WTC11 (cell line): ENCODE measurements around the gene SLC1A3. TPM values are rescaled to one million over a fixed set of nuclear protein-coding genes. Genes with fewer than 3 reads are reported as not detected.

ENCODE experiments used
- ATAC-seq: fragments of 200-7000 bp; cut with Tn5 transposase; 2 replicates; pipeline ENCODE4 v1.10.0; 2021; ENCODE audit warnings: mild to moderate bottlenecking, moderate library complexity
- CTCF ChIA-PET: fragments of 300-600 bp; sonication (Branson Sonifier 250); formaldehyde crosslinking; loops from one replicate; lab custom pipeline; 2021; ENCODE audit warnings: antibody characterized with exemption; lab: Charles Lee
- POLR2A ChIA-PET: fragments of 350-600 bp; sonication (Branson Sonifier 250); formaldehyde crosslinking; loops from one replicate; lab custom pipeline; 2021; ENCODE audit warnings: antibody characterized with exemption; lab: Charles Lee
- DNase-seq: peaks from one replicate; pipeline ENCODE4 v3.0.0; 2021; ENCODE audit warnings: low spot score
- H3K27ac Mint-ChIP-seq: 2 replicates; pipeline ENCODE4 v1.8.0; 2021; ENCODE audit warnings: mixed read lengths
- H3K27me3 Mint-ChIP-seq: 2 replicates; pipeline ENCODE4 v1.8.0; 2021; ENCODE audit warnings: low read depth, mild to moderate bottlenecking, moderate library complexity, mixed read lengths
- H3K36me3 Mint-ChIP-seq: 2 replicates; pipeline ENCODE4 v1.8.0; 2021; ENCODE audit warnings: mixed read lengths
- H3K4me1 Mint-ChIP-seq: 2 replicates; pipeline ENCODE4 v1.8.0; 2022; ENCODE audit warnings: mixed read lengths
- H3K4me3 Mint-ChIP-seq: 2 replicates; pipeline ENCODE4 v1.8.0; 2021; ENCODE audit warnings: mild to moderate bottlenecking, moderate library complexity, mixed read lengths
- H3K9me3 Mint-ChIP-seq: 2 replicates; pipeline ENCODE4 v1.8.0; 2021; ENCODE audit warnings: mixed read lengths
- AR ChIP-seq: fragments of 250-450 bp; sonication (Bioruptor Pico); IDR thresholded peaks from 2 replicates; pipeline ENCODE4 v1.9.0; 2021; ENCODE audit warnings: mild to moderate bottlenecking
- ATF2 ChIP-seq: sonication (generic); formaldehyde crosslinking; IDR thresholded peaks from 2 replicates; pipeline ENCODE4 v1.8.1; 2022; ENCODE audit warnings: low read depth, missing genetic modification reagents, borderline replicate concordance
- CBFB ChIP-seq: sonication (generic); formaldehyde crosslinking; IDR thresholded peaks from 2 replicates; pipeline ENCODE4 v1.8.1; 2022; ENCODE audit warnings: mild to moderate bottlenecking, low read depth, missing genetic modification reagents
- CREM ChIP-seq: sonication (generic); formaldehyde crosslinking; IDR thresholded peaks from 2 replicates; pipeline ENCODE4 v1.8.1; 2022; ENCODE audit warnings: mild to moderate bottlenecking, missing genetic modification reagents, moderate library complexity
- E2F1 ChIP-seq: sonication (generic); formaldehyde crosslinking; IDR thresholded peaks from 2 replicates; pipeline ENCODE4 v1.8.0; 2022; ENCODE audit warnings: mild to moderate bottlenecking, missing genetic modification reagents
- ERG ChIP-seq: fragments of 250-450 bp; sonication (Bioruptor Pico); IDR thresholded peaks from 2 replicates; pipeline ENCODE4 v1.8.0; 2021; ENCODE audit warnings: mild to moderate bottlenecking
- FOXK1 ChIP-seq: sonication (generic); formaldehyde crosslinking; IDR thresholded peaks from 2 replicates; pipeline ENCODE4 v1.8.0; 2022; ENCODE audit warnings: mild to moderate bottlenecking, moderate library complexity, missing genetic modification reagents
- GABPB1 ChIP-seq: sonication (generic); formaldehyde crosslinking; IDR thresholded peaks from 2 replicates; pipeline ENCODE4 v1.8.1; 2023; ENCODE audit warnings: mild to moderate bottlenecking, missing genetic modification reagents
- HMGA2 ChIP-seq: fragments of 250-450 bp; sonication (Bioruptor Pico); IDR thresholded peaks from 2 replicates; pipeline ENCODE4 v1.4.0; 2021; ENCODE audit warnings: mild to moderate bottlenecking, moderate library complexity
- JUN ChIP-seq: sonication (generic); formaldehyde crosslinking; IDR thresholded peaks from 2 replicates; pipeline ENCODE4 v1.8.0; 2023; ENCODE audit warnings: mild to moderate bottlenecking, missing genetic modification reagents
- NR1H2 ChIP-seq: sonication (generic); formaldehyde crosslinking; IDR thresholded peaks from 2 replicates; pipeline ENCODE4 v1.9.0; 2021; ENCODE audit warnings: mild to moderate bottlenecking, moderate library complexity, missing genetic modification reagents
- RORB ChIP-seq: fragments of 250-450 bp; sonication (Bioruptor Pico); IDR thresholded peaks from 2 replicates; pipeline ENCODE4 v1.9.0; 2021; ENCODE audit warnings: mild to moderate bottlenecking
- SMAD4 ChIP-seq: sonication (generic); formaldehyde crosslinking; IDR thresholded peaks from 2 replicates; pipeline ENCODE4 v1.8.0; 2022; ENCODE audit warnings: mild to moderate bottlenecking, missing genetic modification reagents
- STAT6 ChIP-seq: sonication (generic); formaldehyde crosslinking; conservative IDR thresholded peaks from 2 replicates; pipeline ENCODE4 v1.8.1; 2023; ENCODE audit warnings: mild to moderate bottlenecking, low read depth, missing genetic modification reagents, moderate library complexity
- TCF7 ChIP-seq: sonication (generic); formaldehyde crosslinking; IDR thresholded peaks from 2 replicates; pipeline ENCODE4 v1.8.0; 2022; ENCODE audit warnings: mild to moderate bottlenecking, low read depth, missing genetic modification reagents, moderate library complexity
- TEAD1 ChIP-seq: sonication (generic); formaldehyde crosslinking; IDR thresholded peaks from 2 replicates; pipeline ENCODE4 v1.8.0; 2022; ENCODE audit warnings: mild to moderate bottlenecking, missing genetic modification reagents
- TEAD4 ChIP-seq: sonication (generic); formaldehyde crosslinking; IDR thresholded peaks from 2 replicates; pipeline ENCODE4 v1.8.0; 2022; ENCODE audit warnings: mild to moderate bottlenecking, missing genetic modification reagents
- ZBTB21 ChIP-seq: sonication (generic); formaldehyde crosslinking; IDR thresholded peaks from 2 replicates; pipeline ENCODE4 v1.8.1; 2023; ENCODE audit warnings: mild to moderate bottlenecking, missing genetic modification reagents, borderline replicate concordance
- ZMAT4 ChIP-seq: fragments of 250-450 bp; sonication (Bioruptor Pico); IDR thresholded peaks from 2 replicates; pipeline ENCODE4 v1.9.0; 2021; ENCODE audit warnings: mild to moderate bottlenecking
- ZNF219 ChIP-seq: sonication (generic); formaldehyde crosslinking; IDR thresholded peaks from 2 replicates; pipeline ENCODE4 v1.8.0; 2023; ENCODE audit warnings: missing genetic modification reagents, mild to moderate bottlenecking, borderline replicate concordance
- ZNF532 ChIP-seq: fragments of 250-450 bp; sonication (Bioruptor Pico); IDR thresholded peaks from 2 replicates; pipeline ENCODE4 v1.9.0; 2021; ENCODE audit warnings: mild to moderate bottlenecking, borderline replicate concordance
- ZNF671 ChIP-seq: fragments of 250-450 bp; sonication (Bioruptor Pico); IDR thresholded peaks from 2 replicates; pipeline ENCODE4 v1.8.0; 2021; ENCODE audit warnings: mild to moderate bottlenecking
- total RNA-seq: library from RNA; stranded (reverse); gene quantifications from 3 replicates; pipeline ENCODE4 v1.2.3, GENCODE V29; 2021

SLC1A3 gene
- total RNA-seq, 1 experiment from 2014 or later: 77.9 TPM

- TF ChIP-seq ATF2 (no peak), ZNF671 (CRISPR knock-in tag) (no peak), CREM (CRISPR knock-in tag) (no peak), TEAD4 (no peak), NR1H2 (no peak), ZNF219 (CRISPR knock-in tag) (no peak)
Observed at GRCh38 chr5:36631620-36632362, 25.4 kb downstream of the SLC1A3 start (continued).

GRCh38 chr5:36632363-36632664 lies 25.9 kb downstream of the SLC1A3 start:
- Mint-ChIP-seq H3K4me1 (peaks cover 14% of the 10 kb centered on the region), H3K27me3 (no peaks in the 10 kb centered on the region), H3K9me3 (no peaks in the 10 kb centered on the region), H3K36me3 (peaks cover 61% of the 10 kb centered on the region), H3K4me3 (no peak overlapping the region), H3K27ac (no peak overlapping the region)
- DNase-seq (no peak), ATAC-seq (no peak)
- no peak for TF ChIP-seq ZBTB21 (CRISPR knock-in tag)
- TF ChIP-seq HMGA2 (CRISPR knock-in tag): no peak
- TF ChIP-seq JUN (CRISPR knock-in tag): no peak
- TF ChIP-seq ZMAT4 (CRISPR knock-in tag): no peak
- TF ChIP-seq RORB (CRISPR knock-in tag): no peak
- TF ChIP-seq CBFB: no peak
- no peak for TF ChIP-seq SMAD4 (CRISPR knock-in tag)
- no peak for TF ChIP-seq FOXK1 (CRISPR knock-in tag)
- TF ChIP-seq E2F1 (CRISPR knock-in tag): no peak
- TF ChIP-seq TEAD1: no peak
- TF ChIP-seq GABPB1 (CRISPR knock-in tag): no peak
- no peak for TF ChIP-seq STAT6 (CRISPR knock-in tag)
- TF ChIP-seq ZNF532 (CRISPR knock-in tag): no peak
- TF ChIP-seq ERG: no peak
- no peak for TF ChIP-seq AR
- TF ChIP-seq TCF7 (CRISPR knock-in tag): no peak
- CTCF ChIA-PET: no interaction called here
- POLR2A ChIA-PET: no interaction called here
